Measurements from ENCODE around the gene ATG4A. TPM values are rescaled to one million over a fixed set of nuclear protein-coding genes. Genes with fewer than 3 reads are reported as not detected.

ATG4A gene
- polyA plus RNA-seq, 3 donors = 6.6 to 16.8 (median 16.6) TPM

GRCh38 chrX:108165383-108166111, 74.0 kb downstream of the ATG4A start:
- H3K9me3 ChIP-seq (replicated peaks in 1 of 2; ENCODE audit: control insufficient read depth in 1 of 2, insufficient read depth in 1 of 2, low read length in 2 of 2) = no peaks in the 10 kb centered on the region
- no peaks in the 10 kb centered on the region for H3K79me2 ChIP-seq (ENCODE audit: insufficient read depth, low read length)
- no peak overlapping the region for H2AFZ ChIP-seq (ENCODE audit: insufficient read depth, low read depth, low read length, poor library complexity, severe bottlenecking)
- H3K4me3 Mint-ChIP-seq = no peak overlapping the region
- no peak overlapping the region for H3K9ac ChIP-seq (ENCODE audit: insufficient read depth, low read length, poor library complexity, severe bottlenecking)
- TF ChIP-seq CTCF (IDR thresholded peaks at IDR 0.05) = no peak
- no peak overlapping the region for H3K4me3 ChIP-seq (replicated peaks in 1 of 3; ENCODE audit: low read depth in 2 of 3, low read length in 3 of 3)
- no peaks in the 10 kb centered on the region for H3K36me3 ChIP-seq (replicated peaks in 1 of 2; ENCODE audit: control insufficient read depth in 1 of 2, insufficient read depth in 2 of 2, low read length in 2 of 2)
- H3K4me2 ChIP-seq (replicated peaks; ENCODE audit: extremely low read depth, low read length, poor library complexity, severe bottlenecking) = no peak overlapping the region
- no peaks in the 10 kb centered on the region for H3K27me3 ChIP-seq (ENCODE audit: control insufficient read depth in 2 of 2, insufficient read depth in 2 of 2, low read length in 2 of 2)
- H4K20me1 ChIP-seq (ENCODE audit: insufficient read depth, low read length) = no peaks in the 10 kb centered on the region
- WGBS (ENCODE audit: insufficient coverage) = 83% methylated on average over 1 of the region's 7 CpGs
- H3K4me1 Mint-ChIP-seq = peaks cover 2% of the 10 kb centered on the region
- H3K27me3 Mint-ChIP-seq (ENCODE audit: low read depth in 3 of 3) = peaks cover 0 to 15% (median 0%) of the 10 kb centered on the region in 3 donors
- H3K36me3 Mint-ChIP-seq = no peaks in the 10 kb centered on the region
- intact Hi-C loops (cut with micrococcal nuclease) = no loop called here
- H3K27ac ChIP-seq (ENCODE audit: low read depth in 1 of 2, low read length in 2 of 2) = no peak overlapping the region
- H3K27ac Mint-ChIP-seq = no peak overlapping the region
- H3K9me3 Mint-ChIP-seq = peaks cover 0 to 7% (median 1%) of the 10 kb centered on the region in 7 donors
- H3K4me1 ChIP-seq (ENCODE audit: control insufficient read depth in 1 of 2, insufficient read depth in 2 of 2, low read length in 2 of 2) = no peaks in the 10 kb centered on the region
- DNase-seq = no peak

GRCh38 chrX:108167211-108167872, 75.8 kb downstream of the ATG4A start:
- H3K27me3 Mint-ChIP-seq (ENCODE audit: low read depth in 3 of 3) = peaks cover 0 to 11% (median 0%) of the 10 kb centered on the region in 3 donors
- no peak for TF ChIP-seq CTCF (IDR thresholded peaks at IDR 0.05)

More at GRCh38 chrX:108167211-108167872, 75.8 kb downstream of the ATG4A start:
- no peak overlapping the region for H3K4me3 ChIP-seq (replicated peaks in 1 of 3; ENCODE audit: low read depth in 2 of 3, low read length in 3 of 3)
- DNase-seq = no peak
- H3K27ac ChIP-seq (ENCODE audit: low read depth in 1 of 2, low read length in 2 of 2) = no peak overlapping the region
- H3K9ac ChIP-seq (ENCODE audit: insufficient read depth, low read length, poor library complexity, severe bottlenecking) = no peak overlapping the region
- no peaks in the 10 kb centered on the region for H3K27me3 ChIP-seq (ENCODE audit: control insufficient read depth in 2 of 2, insufficient read depth in 2 of 2, low read length in 2 of 2)
- H3K79me2 ChIP-seq (ENCODE audit: insufficient read depth, low read length) = no peaks in the 10 kb centered on the region
- H3K9me3 ChIP-seq (replicated peaks in 1 of 2; ENCODE audit: control insufficient read depth in 1 of 2, insufficient read depth in 1 of 2, low read length in 2 of 2) = no peaks in the 10 kb centered on the region
- peaks cover 0 to 7% (median 2%) of the 10 kb centered on the region in 7 donors for H3K9me3 Mint-ChIP-seq
- H3K4me1 ChIP-seq (ENCODE audit: control insufficient read depth in 1 of 2, insufficient read depth in 2 of 2, low read length in 2 of 2) = no peaks in the 10 kb centered on the region
- no peak overlapping the region for H2AFZ ChIP-seq (ENCODE audit: insufficient read depth, low read depth, low read length, poor library complexity, severe bottlenecking)
- no peak overlapping the region for H3K4me3 Mint-ChIP-seq
- WGBS (ENCODE audit: insufficient coverage) = no CpG with 5 or more reads among the region's 5 CpGs
- H3K4me1 Mint-ChIP-seq = no peaks in the 10 kb centered on the region
- H3K4me2 ChIP-seq (replicated peaks; ENCODE audit: extremely low read depth, low read length, poor library complexity, severe bottlenecking) = no peak overlapping the region
- intact Hi-C loops (cut with micrococcal nuclease) = no loop called here
- no peaks in the 10 kb centered on the region for H3K36me3 Mint-ChIP-seq
- no peak overlapping the region for H3K27ac Mint-ChIP-seq
- no peaks in the 10 kb centered on the region for H3K36me3 ChIP-seq (replicated peaks in 1 of 2; ENCODE audit: control insufficient read depth in 1 of 2, insufficient read depth in 2 of 2, low read length in 2 of 2)
- no peaks in the 10 kb centered on the region for H4K20me1 ChIP-seq (ENCODE audit: insufficient read depth, low read length)

Data from CD14-positive monocyte (primary cell).